Loucy (cell line): ENCODE measurements around the gene MPRIP.

Experiments
- H2AFZ ChIP-seq: fragments of 200-600 bp; sonication (generic); 2 replicates; pipeline ENCODE4 v1.6.0; 2016; ENCODE audit warnings: antibody characterized with exemption, mild to moderate bottlenecking, low read length, moderate library complexity
- H3F3A ChIP-seq: fragments of 200-600 bp; 2 replicates; pipeline ENCODE4 v1.6.0; 2016; ENCODE audit warnings: antibody characterized with exemption, low read depth, mild to moderate bottlenecking
- H3K27me3 ChIP-seq: fragments of 200-600 bp; sonication (generic); 2 replicates; pipeline ENCODE4 v1.6.1; 2014; ENCODE audit warnings: low read length, mild to moderate bottlenecking; ENCODE audit not compliant: insufficient read depth, poor library complexity, severe bottlenecking
- H3K36me3 ChIP-seq: fragments of 200-600 bp; sonication (generic); 2 replicates; pipeline ENCODE4 v1.6.1; 2016; ENCODE audit warnings: low read length; ENCODE audit not compliant: insufficient read depth
- H3K4me1 ChIP-seq: fragments of 200-600 bp; sonication (generic); 2 replicates; pipeline ENCODE4 v1.5.1; 2014; ENCODE audit warnings: low read length, mild to moderate bottlenecking; ENCODE audit not compliant: insufficient read depth, poor library complexity, severe bottlenecking
- H3K4me2 ChIP-seq: fragments of 200-600 bp; sonication (generic); 2 replicates; pipeline ENCODE4 v1.6.0; 2014; ENCODE audit warnings: antibody characterized with exemption, low read length, low read depth, mild to moderate bottlenecking; ENCODE audit not compliant: poor library complexity, severe bottlenecking
- H3K4me3 ChIP-seq: fragments of 200-600 bp; sonication (generic); 2 replicates; pipeline ENCODE4 v1.5.1; 2014; ENCODE audit warnings: low read length, mild to moderate bottlenecking, mixed read lengths; ENCODE audit not compliant: poor library complexity, severe bottlenecking
- H3K79me2 ChIP-seq: fragments of 200-600 bp; sonication (generic); 2 replicates; pipeline ENCODE4 v1.6.1; 2014; ENCODE audit warnings: low read length; ENCODE audit not compliant: insufficient read depth
- H3K9ac ChIP-seq: fragments of 200-600 bp; sonication (generic); 2 replicates; pipeline ENCODE4 v1.6.0; 2014; ENCODE audit warnings: mild to moderate bottlenecking, low read depth, low read length, moderate library complexity; ENCODE audit not compliant: poor library complexity, severe bottlenecking
- H3K9me2 ChIP-seq: fragments of 200-600 bp; sonication (generic); replicated peaks from 2 replicates; pipeline ENCODE4 v1.6.1; 2016; ENCODE audit warnings: low read depth, low read length, mixed read lengths
- H3K9me3 ChIP-seq: fragments of 200-600 bp; sonication (generic); 2 replicates; pipeline ENCODE4 v1.6.1; 2014; ENCODE audit warnings: mild to moderate bottlenecking, antibody characterized with exemption, low read length, low read depth; ENCODE audit not compliant: insufficient read depth
- H4K20me1 ChIP-seq: fragments of 200-600 bp; sonication (generic); 2 replicates; pipeline ENCODE4 v1.6.0; 2014; ENCODE audit warnings: antibody characterized with exemption, low read length, mild to moderate bottlenecking; ENCODE audit not compliant: insufficient read depth, poor library complexity, severe bottlenecking
- EZH2phosphoT487 ChIP-seq: fragments of 200-600 bp; IDR thresholded peaks from 2 replicates; pipeline ENCODE4 v1.6.1; 2018; ENCODE audit warnings: antibody characterized with exemption, mild to moderate bottlenecking, moderate library complexity, borderline replicate concordance
- TF ChIP-seq, protein P1 (sequence below): fragments of 200-600 bp; sonication (generic); conservative IDR thresholded peaks from 2 replicates; pipeline ENCODE4 v1.5.1; 2014; ENCODE audit warnings: mild to moderate bottlenecking, antibody characterized with exemption, low read length

The MPRIP gene

DNA sequence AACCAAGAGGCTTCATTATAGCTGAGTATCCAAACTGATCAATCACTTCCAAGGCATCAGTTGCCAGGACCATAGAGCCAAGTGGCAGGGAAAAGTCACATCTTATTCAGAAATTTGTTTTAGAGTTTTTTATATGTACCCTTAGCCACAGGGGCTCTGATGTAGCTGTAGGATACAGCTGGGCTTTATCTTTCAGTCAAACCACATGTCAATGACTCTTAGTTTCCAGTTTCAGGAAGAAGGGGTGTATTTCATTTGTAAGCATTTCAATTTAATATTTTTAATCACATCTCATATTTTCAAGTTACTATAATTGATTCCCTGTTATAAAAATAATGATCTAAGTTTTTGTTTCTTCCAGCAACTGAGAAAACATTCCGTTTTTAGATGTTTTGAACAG is 197.6 kb downstream of the MPRIP start:
- Histone ChIP-seq H3F3A (no peaks in the 10 kb centered on the region; the same call in 1 of the 2 replicates), H3K9ac (no peak overlapping the region), H3K9me3 (no peaks in the 10 kb centered on the region), H3K79me2 (peaks cover 26% of the 10 kb centered on the region; the same call in 1 of the 2 replicates), H3K9me2 (no peaks in the 10 kb centered on the region), H3K27me3 (no peaks in the 10 kb centered on the region), H3K4me2 (peak overlapping the region; percentile 13), H2AFZ (no peak overlapping the region), H3K4me1 (peaks cover 21% of the 10 kb centered on the region), H3K4me3 (no peak overlapping the region), H3K36me3 (no peaks in the 10 kb centered on the region), H4K20me1 (no peaks in the 10 kb centered on the region)
- no peak for TF ChIP-seq EZH2phosphoT487
- TF ChIP-seq, protein P1, sequence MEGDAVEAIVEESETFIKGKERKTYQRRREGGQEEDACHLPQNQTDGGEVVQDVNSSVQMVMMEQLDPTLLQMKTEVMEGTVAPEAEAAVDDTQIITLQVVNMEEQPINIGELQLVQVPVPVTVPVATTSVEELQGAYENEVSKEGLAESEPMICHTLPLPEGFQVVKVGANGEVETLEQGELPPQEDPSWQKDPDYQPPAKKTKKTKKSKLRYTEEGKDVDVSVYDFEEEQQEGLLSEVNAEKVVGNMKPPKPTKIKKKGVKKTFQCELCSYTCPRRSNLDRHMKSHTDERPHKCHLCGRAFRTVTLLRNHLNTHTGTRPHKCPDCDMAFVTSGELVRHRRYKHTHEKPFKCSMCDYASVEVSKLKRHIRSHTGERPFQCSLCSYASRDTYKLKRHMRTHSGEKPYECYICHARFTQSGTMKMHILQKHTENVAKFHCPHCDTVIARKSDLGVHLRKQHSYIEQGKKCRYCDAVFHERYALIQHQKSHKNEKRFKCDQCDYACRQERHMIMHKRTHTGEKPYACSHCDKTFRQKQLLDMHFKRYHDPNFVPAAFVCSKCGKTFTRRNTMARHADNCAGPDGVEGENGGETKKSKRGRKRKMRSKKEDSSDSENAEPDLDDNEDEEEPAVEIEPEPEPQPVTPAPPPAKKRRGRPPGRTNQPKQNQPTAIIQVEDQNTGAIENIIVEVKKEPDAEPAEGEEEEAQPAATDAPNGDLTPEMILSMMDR: no peak

DNA sequence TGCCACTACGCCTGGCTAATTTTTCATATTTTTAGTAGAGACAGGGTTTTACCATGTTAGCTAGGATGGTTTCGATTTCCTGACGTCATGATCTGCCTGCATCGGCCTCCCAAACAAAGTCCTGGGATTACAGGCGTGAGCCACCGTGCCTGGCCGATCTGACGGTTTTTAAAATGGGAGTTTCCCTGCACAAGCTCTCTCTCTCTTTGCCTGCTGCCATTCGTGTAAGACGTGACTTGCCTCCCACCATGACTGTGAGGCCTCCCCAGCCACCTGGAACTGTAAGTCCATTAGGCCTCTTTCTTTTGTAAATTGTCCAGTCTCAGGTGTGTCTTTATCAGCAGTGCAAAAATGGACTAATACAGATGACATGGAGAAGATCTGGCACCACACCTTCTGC is 199.4 kb downstream of the MPRIP start:
- Histone ChIP-seq H3K4me2 (no peak overlapping the region), H3K9me3 (no peaks in the 10 kb centered on the region), H3K9ac (no peak overlapping the region), H3K9me2 (no peaks in the 10 kb centered on the region), H3K4me1 (peaks cover 11% of the 10 kb centered on the region), H3K27me3 (no peaks in the 10 kb centered on the region), H4K20me1 (no peaks in the 10 kb centered on the region), H2AFZ (no peak overlapping the region), H3K79me2 (peaks cover 10% of the 10 kb centered on the region; the same call in 1 of the 2 replicates), H3K36me3 (peaks cover 12% of the 10 kb centered on the region; the same call in 1 of the 2 replicates), H3K4me3 (no peak overlapping the region), H3F3A (peaks cover under 1% of the 10 kb centered on the region; the same call in 1 of the 2 replicates)
- TF ChIP-seq EZH2phosphoT487: no peak
- TF ChIP-seq, protein P1: no peak

DNA sequence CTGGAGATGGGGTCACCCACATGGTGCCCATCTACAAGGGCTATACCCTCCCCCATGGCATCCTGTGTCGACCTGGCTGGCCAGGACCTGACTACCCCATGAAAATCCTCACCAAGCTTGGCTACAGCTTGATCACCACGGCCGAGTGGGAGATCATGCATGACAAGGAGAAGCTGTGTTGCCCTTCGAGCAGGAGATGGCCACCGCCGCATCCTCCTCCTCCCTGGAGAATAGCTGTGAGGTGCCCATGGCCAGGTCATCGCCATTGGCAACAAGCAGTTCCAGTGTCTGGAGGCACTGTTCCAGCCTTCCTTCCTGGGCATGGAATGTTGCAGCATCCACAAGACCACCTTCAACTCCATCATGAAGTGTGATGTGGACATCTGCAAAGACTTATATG is 200.0 kb downstream of the MPRIP start:
- Histone ChIP-seq H3K9me2 (no peaks in the 10 kb centered on the region), H3K36me3 (peaks cover 18% of the 10 kb centered on the region; the same call in 1 of the 2 replicates), H3K4me1 (peaks cover 9% of the 10 kb centered on the region), H3K9me3 (no peaks in the 10 kb centered on the region), H3K4me2 (no peak overlapping the region), H4K20me1 (no peaks in the 10 kb centered on the region), H2AFZ (no peak overlapping the region), H3K79me2 (peaks cover 7% of the 10 kb centered on the region; the same call in 1 of the 2 replicates), H3K9ac (no peak overlapping the region), H3F3A (peaks cover 4% of the 10 kb centered on the region; the same call in 1 of the 2 replicates), H3K27me3 (no peaks in the 10 kb centered on the region), H3K4me3 (no peak overlapping the region)
- TF ChIP-seq, protein P1: no peak
- TF ChIP-seq EZH2phosphoT487: no peak
